Karpas-422 (cell line): ENCODE measurements around the gene PSMB10. TPM values are rescaled to one million over a fixed set of nuclear protein-coding genes. Genes with fewer than 3 reads are reported as not detected.
"Not testable (repeated sequence)": the region's sequence is repeated elsewhere in the genome, so short reads cannot be mapped to it uniquely, and the experiment has no call there.

Experiments used
- DNase-seq: peaks from one replicate; pipeline ENCODE4 v3.0.0-alpha.2; 2015
- H2AFZ ChIP-seq: fragments of 200-600 bp; sonication (generic); 2 replicates; pipeline ENCODE4 v1.6.1; 2014; ENCODE audit warnings: antibody characterized with exemption, low read length, mixed read lengths
- H3K27ac ChIP-seq: fragments of 200-600 bp; sonication (generic); 2 replicates; pipeline ENCODE4 v1.5.1; 2014; ENCODE audit warnings: mild to moderate bottlenecking, low read length, moderate library complexity
- H3K27me3 ChIP-seq: fragments of 200-600 bp; sonication (generic); 2 replicates; pipeline ENCODE4 v1.6.1; 2014; ENCODE audit warnings: low read length, mixed read lengths
- H3K36me3 ChIP-seq: fragments of 200-600 bp; sonication (generic); 2 replicates; pipeline ENCODE4 v1.6.1; 2014; ENCODE audit warnings: low read length, mixed read lengths; ENCODE audit not compliant: insufficient read depth
- H3K4me1 ChIP-seq: fragments of 200-600 bp; sonication (generic); 2 replicates; pipeline ENCODE4 v1.6.1; 2014; ENCODE audit warnings: mild to moderate bottlenecking, low read length, mixed read lengths
- H3K4me2 ChIP-seq: fragments of 200-600 bp; sonication (generic); 2 replicates; pipeline ENCODE4 v1.6.1; 2014; ENCODE audit warnings: low read length, low read depth, mild to moderate bottlenecking; ENCODE audit not compliant: poor library complexity, severe bottlenecking
- H3K4me3 ChIP-seq: fragments of 200-600 bp; sonication (generic); 2 replicates; pipeline ENCODE4 v1.5.1; 2014; ENCODE audit warnings: mild to moderate bottlenecking, antibody characterized with exemption, low read length, mixed read lengths
- H3K79me2 ChIP-seq: fragments of 200-600 bp; sonication (generic); 2 replicates; pipeline ENCODE4 v1.6.1; 2014; ENCODE audit warnings: mild to moderate bottlenecking, low read length, mixed read lengths
- H3K9ac ChIP-seq: fragments of 200-600 bp; sonication (generic); 2 replicates; pipeline ENCODE4 v1.6.0; 2014; ENCODE audit warnings: low read length
- H3K9me2 ChIP-seq: fragments of 200-600 bp; sonication (generic), shearing (Covaris generic); replicated peaks from 2 replicates; pipeline ENCODE4 v1.6.0; 2014; ENCODE audit warnings: mild to moderate bottlenecking, low read length, moderate library complexity; ENCODE audit not compliant: insufficient read depth
- H3K9me3 ChIP-seq: fragments of 300-700, 200-600 bp; sonication (generic); 2 replicates; pipeline ENCODE4 v1.6.1; 2014; ENCODE audit warnings: low read length, mixed read lengths
- H4K20me1 ChIP-seq: fragments of 200-600 bp; sonication (generic); 2 replicates; pipeline ENCODE4 v1.6.1; 2014; ENCODE audit warnings: mild to moderate bottlenecking, antibody characterized with exemption, low read length, low read depth; ENCODE audit not compliant: insufficient read depth
- total RNA-seq: library from RNA; depleted of rRNA; stranded (reverse); fragments of >200 nt; shearing (Covaris generic); gene quantifications from 2 replicates; pipeline ENCODE4 v1.2.3, GENCODE V29; 2014; ENCODE audit warnings: low replicate concordance

PSMB10 gene
- total RNA-seq, 1 experiment from 2014 or later = 92.4 TPM

- Histone ChIP-seq H3K27ac (no peak overlapping the region), H3K4me1 (peaks cover 20% of the 10 kb centered on the region)
Measured at GRCh38 chr16:67941469-67942199, 5.0 kb upstream of the PSMB10 start.

DNA sequence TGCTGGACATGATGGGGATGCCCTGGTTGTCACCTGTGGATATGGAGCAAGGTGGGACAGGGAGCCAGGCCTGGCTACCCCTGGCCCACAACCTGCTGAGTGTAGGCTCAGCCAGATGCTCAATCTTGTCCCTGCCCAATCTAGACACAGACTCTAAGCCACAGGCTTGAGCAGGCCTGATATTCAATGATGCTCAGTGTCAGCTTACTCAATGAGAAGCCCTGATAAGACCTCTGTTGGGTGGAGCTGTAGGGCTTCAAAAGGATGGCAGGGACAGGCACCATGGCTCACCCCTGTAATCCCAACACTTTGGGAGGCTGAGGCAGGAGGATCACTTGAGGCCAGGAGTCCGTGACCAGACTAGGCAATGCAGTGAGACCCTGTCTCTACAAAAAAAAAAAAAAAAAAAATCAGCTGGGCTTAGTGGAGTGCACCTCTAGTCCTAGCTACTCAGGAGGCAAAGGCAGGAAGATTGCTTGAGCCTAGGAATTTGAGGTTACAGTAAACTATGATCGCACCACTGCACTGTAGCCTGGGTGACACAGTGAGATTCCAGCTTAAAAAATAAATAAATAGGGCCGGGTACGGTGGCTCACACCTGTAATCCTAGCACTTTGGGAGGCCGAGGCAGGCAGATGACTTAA, 3.9 kb upstream of the PSMB10 start:
- no peaks in the 10 kb centered on the region for H3K36me3 ChIP-seq
- peak; percentile 49 for DNase-seq
- H3K4me3 ChIP-seq = no peak overlapping the region
- no peaks in the 10 kb centered on the region for H3K9me3 ChIP-seq
- no peak overlapping the region for H3K4me2 ChIP-seq
- H3K4me1 ChIP-seq = peaks cover 20% of the 10 kb centered on the region
- H3K27me3 ChIP-seq = no peaks in the 10 kb centered on the region
- H3K79me2 ChIP-seq = peaks cover 25% of the 10 kb centered on the region
- H3K27ac ChIP-seq = no peak overlapping the region
- no peaks in the 10 kb centered on the region for H3K9me2 ChIP-seq
- H3K9ac ChIP-seq = no peak overlapping the region
- H4K20me1 ChIP-seq = peaks cover 8% of the 10 kb centered on the region; the same call in 1 of the 2 replicates
- H2AFZ ChIP-seq = no peak overlapping the region

More at GRCh38 chr16:67941469-67942199, 5.0 kb upstream of the PSMB10 start:
- Histone ChIP-seq H3K9ac (no peak overlapping the region), H2AFZ (no peak overlapping the region), H3K36me3 (no peaks in the 10 kb centered on the region), H3K4me3 (no peak overlapping the region), H3K9me3 (no peaks in the 10 kb centered on the region), H3K4me2 (no peak overlapping the region), H3K79me2 (peaks cover 17% of the 10 kb centered on the region), H3K9me2 (no peaks in the 10 kb centered on the region), H4K20me1 (peaks cover 8% of the 10 kb centered on the region; the same call in 1 of the 2 replicates), H3K27me3 (no peaks in the 10 kb centered on the region)
- no peak for DNase-seq

DNA sequence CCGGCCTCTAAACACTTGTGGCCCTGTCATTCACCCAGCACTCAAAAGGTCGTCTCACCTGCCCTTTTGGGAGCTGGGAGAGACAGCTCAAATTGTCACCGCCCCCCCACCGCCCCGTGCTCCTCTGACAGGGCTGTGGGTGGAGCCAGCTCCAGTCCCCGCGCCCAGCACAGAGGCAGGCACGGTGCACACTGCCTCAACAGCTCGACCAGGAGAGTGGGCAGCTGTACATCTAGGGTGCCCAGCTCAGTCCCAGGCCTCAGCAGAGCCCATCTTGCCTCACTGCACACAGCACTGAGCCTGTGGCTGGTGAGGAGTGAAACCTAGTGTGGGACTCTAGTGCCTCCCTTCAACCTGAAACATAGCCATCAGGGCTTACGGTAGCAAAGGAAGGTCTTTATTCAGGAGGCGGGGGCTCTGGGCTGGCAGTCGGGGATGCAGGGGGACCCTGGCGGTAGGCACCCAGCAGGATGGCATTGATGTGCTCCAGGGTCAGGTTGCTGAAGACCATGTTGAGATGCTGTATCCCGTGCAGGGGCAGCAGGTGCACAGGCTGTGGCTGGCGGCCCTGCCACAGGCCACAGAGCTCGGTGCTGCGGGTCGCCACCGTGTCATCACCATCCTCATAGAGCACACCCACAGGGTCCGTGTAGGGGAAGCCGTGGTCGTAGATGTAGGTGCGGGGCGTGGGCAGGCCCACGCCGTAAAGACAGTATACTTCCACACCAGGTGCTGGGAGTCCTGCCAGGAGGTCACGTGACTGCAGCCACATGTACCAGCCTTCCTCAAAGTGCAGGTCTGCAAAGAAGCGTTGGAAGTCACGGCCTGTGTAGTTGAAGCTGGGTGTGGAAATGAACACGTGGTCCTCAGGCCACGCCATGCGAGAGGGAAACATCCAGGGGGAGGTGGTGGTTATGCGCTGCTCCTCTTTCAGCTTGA, 3.1 kb upstream of the PSMB10 start:
- peaks cover 31% of the 10 kb centered on the region for H3K79me2 ChIP-seq
- DNase-seq = peak; percentile 54

DNA sequence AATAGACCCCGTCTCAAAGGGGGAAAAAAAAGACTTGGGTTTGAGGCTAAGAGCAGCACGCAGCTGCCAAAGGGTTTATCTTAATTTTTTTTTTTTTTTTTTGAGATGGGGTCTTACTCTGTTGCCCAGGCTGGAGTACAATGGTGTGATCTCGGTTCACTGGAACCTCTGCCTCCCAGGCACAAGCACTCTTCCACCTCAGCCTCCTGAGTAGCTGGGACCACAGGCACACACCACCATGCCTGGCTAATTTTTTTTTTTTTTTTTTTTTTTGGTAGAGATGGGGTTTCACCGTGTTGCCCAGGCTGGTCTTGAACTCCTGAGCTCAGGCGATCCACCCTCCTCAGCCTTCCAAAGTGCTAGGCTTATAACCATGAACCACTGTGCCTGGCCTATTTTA, 1.1 kb upstream of the PSMB10 start:
- H3K9me2 ChIP-seq, H4K20me1 ChIP-seq, H2AFZ ChIP-seq, DNase-seq, H3K27me3 ChIP-seq, H3K9me3 ChIP-seq: not testable (repeated sequence)
- peaks cover 19% of the 10 kb centered on the region; the same call in 1 of the 2 replicates for H3K36me3 ChIP-seq
- peak overlapping the region; percentile 89 for H3K27ac ChIP-seq
- H3K9ac ChIP-seq = peak overlapping the region; percentile 98; the same call in 1 of the 2 replicates
- peaks cover 34% of the 10 kb centered on the region for H3K4me1 ChIP-seq
- H3K4me3 ChIP-seq = peak overlapping the region; percentile 91; the same call in 1 of the 2 replicates
- H3K79me2 ChIP-seq = peaks cover 34% of the 10 kb centered on the region
- peak overlapping the region; percentile 77 for H3K4me2 ChIP-seq

More for the DNA sequence above, 3.1 kb upstream of the PSMB10 start:
- Histone ChIP-seq H3K4me2 (no peak overlapping the region), H4K20me1 (peaks cover 8% of the 10 kb centered on the region; the same call in 1 of the 2 replicates), H3K27me3 (no peaks in the 10 kb centered on the region), H3K9me2 (no peaks in the 10 kb centered on the region), H3K9me3 (no peaks in the 10 kb centered on the region), H3K27ac (no peak overlapping the region), H3K9ac (no peak overlapping the region), H3K36me3 (peaks cover 6% of the 10 kb centered on the region; the same call in 1 of the 2 replicates), H3K4me1 (peaks cover 27% of the 10 kb centered on the region), H2AFZ (no peak overlapping the region), H3K4me3 (no peak overlapping the region)

DNA sequence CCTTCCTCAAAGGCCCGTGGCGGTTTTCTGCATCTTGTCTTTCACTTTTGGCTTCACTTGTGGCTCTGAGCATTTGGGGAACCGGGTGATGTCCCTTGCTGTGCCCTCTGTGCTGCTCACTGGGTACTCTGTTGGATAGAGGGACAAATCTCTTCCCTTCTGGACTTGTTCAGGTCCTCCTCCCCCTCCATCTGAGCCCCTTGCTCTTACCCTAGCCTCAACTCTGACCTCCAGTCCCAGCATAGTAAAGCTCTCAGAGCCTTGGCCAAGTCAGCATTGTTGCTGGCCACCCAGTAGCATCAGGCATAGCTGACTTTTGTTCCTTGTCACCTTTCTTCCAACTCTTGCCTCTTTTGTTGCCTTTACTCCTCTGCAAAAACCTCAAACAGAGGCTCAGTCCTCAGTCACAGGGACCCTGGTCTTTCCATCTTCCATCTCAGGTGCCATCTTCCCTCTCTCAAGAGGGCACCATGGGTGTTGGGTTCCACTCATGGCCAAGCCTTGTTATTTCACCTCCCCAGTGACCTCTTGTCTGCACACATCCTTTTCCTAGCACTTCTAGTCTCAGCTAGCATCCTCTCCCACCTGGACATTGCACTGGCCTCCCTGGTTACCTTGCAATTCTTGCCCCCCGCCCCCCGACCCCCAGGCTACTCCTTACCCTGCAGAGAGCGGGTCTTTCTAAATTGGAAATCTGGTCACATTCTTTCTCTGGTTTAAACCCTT, 393 bp upstream of the PSMB10 start:
- H3K27me3 ChIP-seq = no peaks in the 10 kb centered on the region
- no peaks in the 10 kb centered on the region for H3K9me3 ChIP-seq
- peaks cover 34% of the 10 kb centered on the region for H3K4me1 ChIP-seq
- no peaks in the 10 kb centered on the region for H3K9me2 ChIP-seq
- no peak overlapping the region for H2AFZ ChIP-seq
- no peaks in the 10 kb centered on the region; the same call in 1 of the 2 replicates for H4K20me1 ChIP-seq
- H3K36me3 ChIP-seq = peaks cover 19% of the 10 kb centered on the region; the same call in 1 of the 2 replicates
- H3K79me2 ChIP-seq = peaks cover 34% of the 10 kb centered on the region
- H3K4me3 ChIP-seq = peak overlapping the region; percentile 91
- H3K9ac ChIP-seq = peak overlapping the region; percentile 98
- H3K4me2 ChIP-seq = peak overlapping the region; percentile 77
- H3K27ac ChIP-seq = peak overlapping the region; percentile 89
- DNase-seq = peak; percentile 94

DNA sequence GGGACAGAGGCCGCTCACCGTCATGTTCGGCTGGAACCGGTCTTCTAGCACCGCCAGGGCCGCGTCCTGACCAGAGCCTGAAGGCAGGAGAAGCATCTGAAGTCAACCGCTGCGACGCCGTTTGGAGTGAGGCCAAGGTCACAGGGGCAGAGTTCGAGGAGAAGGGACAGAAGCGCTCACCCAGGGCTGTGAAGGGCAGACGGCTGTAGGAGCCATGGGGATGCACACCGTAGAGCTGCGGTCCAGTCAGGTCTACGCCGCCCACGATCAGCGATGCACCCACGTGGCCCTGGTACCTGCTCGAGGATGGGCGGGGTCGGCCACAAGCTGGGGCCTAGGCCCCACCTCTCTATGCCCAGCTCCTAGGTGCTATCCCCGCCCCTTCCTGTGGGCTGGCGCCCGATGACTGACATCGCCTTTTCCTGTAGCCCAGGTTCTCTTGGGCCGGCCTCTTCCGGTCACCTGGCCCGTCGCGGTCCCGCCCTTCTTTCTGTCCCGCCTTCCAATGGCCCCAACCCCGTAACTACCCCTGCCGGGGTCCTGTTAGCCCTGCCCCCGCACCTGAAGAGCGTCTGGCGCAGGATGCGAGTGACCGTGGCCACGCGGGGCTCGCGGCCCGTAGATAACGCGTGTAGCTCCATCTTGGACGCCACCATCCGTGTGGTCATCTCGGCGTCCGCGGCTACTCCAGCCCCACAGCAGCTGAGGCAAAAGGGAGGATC, 1.1 kb downstream of the PSMB10 start:
- H3K9ac ChIP-seq = peak overlapping the region; percentile 98
- peak; percentile 99 for DNase-seq
- H4K20me1 ChIP-seq = no peaks in the 10 kb centered on the region; the same call in 1 of the 2 replicates
- no peaks in the 10 kb centered on the region for H3K27me3 ChIP-seq
- no peak overlapping the region for H2AFZ ChIP-seq
- H3K4me3 ChIP-seq = peak overlapping the region; percentile 91
- H3K79me2 ChIP-seq = peaks cover 34% of the 10 kb centered on the region
- H3K36me3 ChIP-seq = peaks cover 19% of the 10 kb centered on the region; the same call in 1 of the 2 replicates
- no peaks in the 10 kb centered on the region for H3K9me2 ChIP-seq
- peak overlapping the region; percentile 89 for H3K27ac ChIP-seq
- H3K9me3 ChIP-seq = no peaks in the 10 kb centered on the region
- H3K4me2 ChIP-seq = peak overlapping the region; percentile 77
- H3K4me1 ChIP-seq = peaks cover 27% of the 10 kb centered on the region

DNA sequence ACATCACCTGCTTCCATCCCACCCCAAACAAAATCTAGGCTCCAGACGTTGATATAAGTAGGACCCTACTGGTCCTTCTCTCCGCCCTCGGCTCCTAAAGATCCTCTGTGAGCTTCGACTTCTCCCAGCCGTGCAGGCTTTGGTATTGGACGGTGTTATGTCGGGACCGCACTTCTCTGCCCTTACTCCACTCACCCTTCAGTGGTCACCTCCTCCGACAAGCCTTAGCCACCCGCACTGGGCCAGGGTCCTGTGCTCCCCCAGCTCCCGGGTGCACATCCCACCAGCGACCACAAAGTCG, 1.6 kb downstream of the PSMB10 start:
- H3K9ac ChIP-seq = peak overlapping the region; percentile 59
- H3K4me2 ChIP-seq = peak overlapping the region; percentile 77
- no peaks in the 10 kb centered on the region; the same call in 1 of the 2 replicates for H4K20me1 ChIP-seq
- H3K4me1 ChIP-seq = peaks cover 27% of the 10 kb centered on the region
- peaks cover 19% of the 10 kb centered on the region; the same call in 1 of the 2 replicates for H3K36me3 ChIP-seq
- peak; percentile 40 for DNase-seq
- H3K9me2 ChIP-seq = no peaks in the 10 kb centered on the region
- peak overlapping the region; percentile 91 for H3K4me3 ChIP-seq
- H3K9me3 ChIP-seq = no peaks in the 10 kb centered on the region
- H2AFZ ChIP-seq = no peak overlapping the region
- H3K79me2 ChIP-seq = peaks cover 34% of the 10 kb centered on the region
- H3K27me3 ChIP-seq = no peaks in the 10 kb centered on the region
- H3K27ac ChIP-seq = no peak overlapping the region
